K562 (cell line): ENCODE results near the gene GPR183. TPM values are rescaled to one million over a fixed set of nuclear protein-coding genes. Genes with fewer than 3 reads are reported as not detected.

Experiments
- ATAC-seq: fragments of 200-7000 bp; cut with Tn5 transposase; 3 replicates; pipeline ENCODE4 v1.9.1; 2020; ENCODE audit warnings: moderate library complexity
- BruUV-seq: library from RNA; stranded (reverse); fragments of 400-500 nt; replicated peaks from 2 replicates; lab custom pipeline; 2021; lab: Mats Ljungman, UMichigan
- CTCF ChIA-PET: fragments of 300-600 bp; formaldehyde crosslinking; extraction: SDS; loops from one replicate; lab custom pipeline; 2021; ENCODE audit warnings: low intra/inter-chr PET ratio; lab: Yijun Ruan, JAX
- POLR2A ChIA-PET: fragments of 300-600, 350-650 bp; sonication (Branson Sonifier 250); formaldehyde crosslinking; extraction: SDS; loops from one replicate; lab custom pipeline; 2021; ENCODE audit warnings: antibody characterized with exemption, inconsistent platforms; lab: Yijun Ruan, JAX
- DNase-seq, 4 experiments: peaks; one replicate each; pipeline versions ENCODE4 v3.0.0 to v3.0.0-alpha.2; 2011 to 2018; ENCODE audit warnings: low spot score in 3 of 4, mixed read lengths in 3 of 4; ENCODE audit errors: extremely low read depth in 1 of 4
- FAIRE-seq: peaks from 2 replicates; lab custom pipeline; 2011; peaks lifted over from hg19 to GRCh38; lab: Jason Lieb, UNC
- H2AFZ ChIP-seq: 2 replicates; pipeline ENCODE4 v1.6.0; 2011; ENCODE audit warnings: low read depth, low read length, control low read depth, inconsistent platforms
- H3K27ac ChIP-seq: fragments of 200-600 bp; 3 replicates; pipeline ENCODE4 v1.8.0; 2011; ENCODE audit warnings: low read depth, mild to moderate bottlenecking, control low read depth, inconsistent platforms, low read length, moderate library complexity, mixed read lengths; ENCODE audit errors: extremely low read depth
- H3K27me3 ChIP-seq, 2 experiments: fragments of 300-600 bp in 1 of 2; 2 replicates in 1 of 2; 3 replicates in 1 of 2; pipeline versions ENCODE4 v1.6.0 to v1.8.0; 2011; ENCODE audit warnings: inconsistent platforms in 2 of 2, low read length in 2 of 2, mild to moderate bottlenecking in 1 of 2, mixed read lengths in 1 of 2, moderate library complexity in 1 of 2; ENCODE audit not compliant: control insufficient read depth in 2 of 2, insufficient read depth in 2 of 2
- H3K36me3 ChIP-seq: fragments of 300-600 bp; 3 replicates; pipeline ENCODE4 v1.8.0; 2011; ENCODE audit warnings: mild to moderate bottlenecking, low read length, inconsistent platforms; ENCODE audit not compliant: control insufficient read depth, insufficient read depth
- H3K4me1 ChIP-seq, 2 experiments: fragments of 200-600 bp in 1 of 2; replicated peaks in 1 of 2; 2 replicates in 1 of 2; 3 replicates in 1 of 2; pipeline versions ENCODE4 v1.5.1 to v1.8.0; 2011; ENCODE audit warnings: inconsistent platforms in 2 of 2, low read length in 2 of 2, mild to moderate bottlenecking in 1 of 2, mixed read lengths in 1 of 2, moderate library complexity in 1 of 2; ENCODE audit not compliant: control insufficient read depth in 2 of 2, insufficient read depth in 2 of 2
- H3K4me2 ChIP-seq: 2 replicates; pipeline ENCODE4 v1.6.1; 2011; ENCODE audit warnings: low read length, control low read depth, inconsistent platforms, mixed read lengths; ENCODE audit not compliant: insufficient read depth
- H3K4me3 ChIP-seq: fragments of 200-600 bp; sonication (generic), shearing (Covaris generic); 2 replicates; pipeline ENCODE4 v1.5.1; 2016; ENCODE audit warnings: control low read depth, inconsistent platforms
- H3K79me2 ChIP-seq: fragments of 200-600 bp; 3 replicates; pipeline ENCODE4 v1.8.0; 2011; ENCODE audit warnings: low read length, inconsistent platforms; ENCODE audit not compliant: control insufficient read depth, insufficient read depth
- H3K9ac ChIP-seq, 2 experiments: 2 replicates each; pipeline versions ENCODE4 v1.6.0 to v1.6.1; 2011; ENCODE audit warnings: low read depth in 2 of 2, low read length in 2 of 2, control low read depth in 1 of 2, inconsistent platforms in 1 of 2, mild to moderate bottlenecking in 1 of 2, mixed read lengths in 1 of 2; ENCODE audit not compliant: insufficient read depth in 1 of 2
- H3K9me1 ChIP-seq: one replicate; pipeline ENCODE4 v1.6.0; 2011; ENCODE audit warnings: inconsistent platforms, mild to moderate bottlenecking, low read length, moderate library complexity; ENCODE audit not compliant: control insufficient read depth, insufficient read depth
- H3K9me3 ChIP-seq: replicated peaks from 2 replicates; pipeline ENCODE4 v1.5.1; 2011; ENCODE audit warnings: low read depth, low read length, inconsistent platforms; ENCODE audit not compliant: control insufficient read depth, insufficient read depth
- H4K20me1 ChIP-seq: replicated peaks from 2 replicates; pipeline ENCODE4 v1.6.1; 2011; ENCODE audit warnings: low read length, inconsistent platforms, mixed read lengths; ENCODE audit not compliant: control insufficient read depth, insufficient read depth
- CBX8 ChIP-seq: fragments of 200-600 bp; sonication (generic); IDR thresholded peaks from 2 replicates; pipeline ENCODE4 v1.6.1; 2012; ENCODE audit warnings: borderline replicate concordance, mixed run types, low read depth, mild to moderate bottlenecking, moderate library complexity, mixed read lengths, low read length, control low read depth, inconsistent platforms; ENCODE audit not compliant: poor library complexity, severe bottlenecking; ENCODE audit errors: extremely low read depth
- CUX1 ChIP-seq: fragments of 200-800 bp; sonication (Bioruptor generic); IDR thresholded peaks from 2 replicates; pipeline ENCODE4 v1.6.1; 2016; ENCODE audit warnings: missing genetic modification characterization, missing compliant biosample characterization
- MAX ChIP-seq: sonication (generic); formaldehyde crosslinking; IDR thresholded peaks from 2 replicates; pipeline ENCODE4 v1.9.0; 2022; ENCODE audit warnings: mild to moderate bottlenecking, missing genetic modification reagents
- MTF1 ChIP-seq: fragments of 250-450 bp; sonication (Bioruptor Pico); IDR thresholded peaks from 2 replicates; pipeline ENCODE4 v1.9.0; 2021; ENCODE audit warnings: moderate library complexity, mild to moderate bottlenecking, inconsistent platforms, borderline replicate concordance
- THAP12 ChIP-seq: fragments of 250-450 bp; sonication (Bioruptor Pico); IDR thresholded peaks from 2 replicates; pipeline ENCODE4 v1.9.0; 2021; ENCODE audit warnings: mild to moderate bottlenecking, inconsistent platforms
- ZNF311 ChIP-seq: fragments of 250-450 bp; sonication (Bioruptor Pico); IDR thresholded peaks from 2 replicates; pipeline ENCODE4 v1.4.0; 2020; ENCODE audit warnings: mild to moderate bottlenecking, moderate library complexity
- ZNF395 ChIP-seq: fragments of 200-800 bp; sonication (Bioruptor generic); IDR thresholded peaks from 2 replicates; pipeline ENCODE4 v1.6.1; 2017; ENCODE audit warnings: missing genetic modification characterization, missing compliant biosample characterization
- WGBS: fragments of 100-300 bp; shearing (Covaris generic); methylation state at CpG from one replicate; pipeline ENCODE4 v1.1.6; 2016; ENCODE audit warnings: low coverage, mixed read lengths; ENCODE audit not compliant: insufficient coverage; ENCODE audit errors: missing lambda C conversion rate; 5-methylcytosine and 5-hydroxymethylcytosine counted together
- in situ Hi-C: fragments of 300-500 bp; cut with MboI; formaldehyde crosslinking; loops from 4 replicates; pipeline ENCODE4 v1.15.0; 2018; ENCODE audit warnings: inconsistent platforms, mixed read lengths
- intact Hi-C: fragments of 100-400 bp; cut with micrococcal nuclease; formaldehyde crosslinking; loops from 2 replicates; pipeline ENCODE4 v1.14.2; 2022
- polyA plus RNA-seq, 8 experiments: library from polyadenylated mRNA; depleted of rRNA in 4 of 8; stranded (reverse) in 5 of 8; unstranded in 3 of 8; fragments of >200 nt; fragmentation: Nextera tagmentation in 2 of 8; fragmentation: Illumina TruSeq in 1 of 8; extraction: Ambion mirVana in 2 of 8; extraction: Trizol in 1 of 8; gene quantifications; 2 replicates each; pipeline versions ENCODE4 v1.2.1 to v1.2.3, GENCODE V29; 2011 to 2014; ENCODE audit warnings: inconsistent platforms in 1 of 8, missing spikeins in 1 of 8
- total RNA-seq, 7 experiments: library from RNA; depleted of rRNA in 6 of 7; stranded (reverse); fragments of >200 nt in 6 of 7; fragmentation: Illumina TruSeq in 2 of 7; extraction: Trizol in 2 of 7; gene quantifications; 2 replicates each; pipeline versions ENCODE4 v1.2.1 to v1.2.3, GENCODE V29; 2011 to 2021; ENCODE audit warnings: low replicate concordance in 1 of 7

The GPR183 gene
- total and polyA plus RNA-seq, 9 of the 15 experiments (the other 6 are each of a cell fraction or from before 2014, with no cell fraction given): 1.3 to 10.2 (median 3.7) TPM

GRCh38 chr13:99279637-99280036 is 27.6 kb downstream of the GPR183 start:
- H3K4me2 ChIP-seq: no peak overlapping the region
- CTCF ChIA-PET: interaction anchor here (0.5 kb wide), 1 partner anchor 766 kb away, joined by 3 read pairs; no protein-coding TSS in a partner anchor
- no peaks in the 10 kb centered on the region for H3K27me3 ChIP-seq
- peaks cover 26% of the 10 kb centered on the region; the same call in 2 of the 3 replicates for H3K36me3 ChIP-seq
- H3K27ac ChIP-seq: no peak overlapping the region
- 67% methylated on average over 2 of the region's 2 CpGs for WGBS
- no peaks in the 10 kb centered on the region; a peak in 1 of 5 replicates for H3K4me1 ChIP-seq
- H3K9ac ChIP-seq: no peak overlapping the region
- BruUV-seq: no TSS peak
- H3K9me3 ChIP-seq: no peaks in the 10 kb centered on the region
- H2AFZ ChIP-seq: no peak overlapping the region
- no peaks in the 10 kb centered on the region for H3K79me2 ChIP-seq
- DNase-seq: no peak
- TF ChIP-seq CBX8: no peak
- TF ChIP-seq MTF1 (CRISPR knock-in tag): no peak
- TF ChIP-seq CUX1 (CRISPR knock-in tag): no peak
- no peak for TF ChIP-seq ZNF395 (CRISPR knock-in tag)
- TF ChIP-seq THAP12: no peak
- TF ChIP-seq MAX: no peak
- TF ChIP-seq ZNF311 (CRISPR knock-in tag): no peak
- intact Hi-C loops (no loop called here), in situ Hi-C loops (no loop called here)
- no peaks in the 10 kb centered on the region for H4K20me1 ChIP-seq
- POLR2A ChIA-PET: interaction anchor here (1.4 kb wide), 1 partner anchor 10 kb away, joined by 3 read pairs; no protein-coding TSS in a partner anchor
- no peaks in the 10 kb centered on the region for H3K9me1 ChIP-seq
- no peak overlapping the region for H3K4me3 ChIP-seq
- no peak for ATAC-seq
- no peak for FAIRE-seq
